GM12878 (cell line): ENCODE results near the gene ADAM15. TPM values are rescaled to one million over a fixed set of nuclear protein-coding genes. Genes with fewer than 3 reads are reported as not detected.

Source experiments
- ATAC-seq: fragments of 200-7000 bp; cut with Tn5 transposase; 3 replicates; pipeline ENCODE4 v1.9.1; 2020; ENCODE audit warnings: mild to moderate bottlenecking, moderate library complexity
- BruUV-seq: library from RNA; stranded (reverse); fragments of 400-500 nt; replicated peaks from 2 replicates; lab custom pipeline; 2021; lab: Mats Ljungman, UMichigan
- CTCF ChIA-PET: fragments of 300-600 bp; sonication (Branson Sonifier 250); formaldehyde crosslinking; extraction: SDS; loops from one replicate; lab custom pipeline; 2021; ENCODE audit warnings: inconsistent platforms; lab: Yijun Ruan, JAX
- POLR2A ChIA-PET: fragments of 350-600 bp; formaldehyde crosslinking; extraction: SDS; loops from one replicate; lab custom pipeline; 2021; ENCODE audit warnings: inconsistent platforms; lab: Charles Lee
- RAD21 ChIA-PET: fragments of 300-600 bp; sonication (Branson Sonifier 250); formaldehyde crosslinking; loops from one replicate; lab custom pipeline; 2023; ENCODE audit warnings: antibody characterized with exemption; ENCODE audit not compliant: unreplicated experiment; lab: Charles Lee
- SMC1A ChIA-PET: fragments of 300-600 bp; sonication (Branson Sonifier 250); formaldehyde crosslinking; loops from one replicate; lab custom pipeline; 2023; ENCODE audit not compliant: unreplicated experiment, uncharacterized antibody; lab: Charles Lee
- DNase-seq: peaks from one replicate; pipeline ENCODE4 v3.0.0-alpha.2; 2011; ENCODE audit warnings: low read depth, low spot score
- FAIRE-seq: peaks from 3 replicates; lab custom pipeline; 2011; peaks lifted over from hg19 to GRCh38; lab: Jason Lieb, UNC
- H2AFZ ChIP-seq: 2 replicates; pipeline ENCODE4 v1.6.0; 2011; ENCODE audit warnings: low read depth, low read length, control low read depth; ENCODE audit not compliant: control insufficient read depth
- H3K27ac ChIP-seq: 2 replicates; pipeline ENCODE4 v1.5.1; 2011; ENCODE audit warnings: control low read depth; ENCODE audit not compliant: control insufficient read depth, insufficient read depth
- H3K27me3 ChIP-seq, 2 experiments: replicated peaks in 1 of 2; 2 replicates each; pipeline versions ENCODE4 v1.6.0 to v1.6.1; 2011; ENCODE audit warnings: low read length in 1 of 2; ENCODE audit not compliant: control insufficient read depth in 2 of 2, insufficient read depth in 2 of 2
- H3K36me3 ChIP-seq, 2 experiments: 2 replicates each; pipeline ENCODE4 v1.5.1; 2011; ENCODE audit warnings: low read length in 1 of 2; ENCODE audit not compliant: control insufficient read depth in 2 of 2, insufficient read depth in 2 of 2
- H3K4me1 ChIP-seq: 2 replicates; pipeline ENCODE4 v1.6.1; 2011; ENCODE audit warnings: mild to moderate bottlenecking, low read length, moderate library complexity, mixed read lengths; ENCODE audit not compliant: control insufficient read depth, insufficient read depth
- H3K4me2 ChIP-seq: 2 replicates; pipeline ENCODE4 v1.6.0; 2011; ENCODE audit warnings: control low read depth; ENCODE audit not compliant: control insufficient read depth, insufficient read depth
- H3K4me3 ChIP-seq: fragments of 200-600 bp; sonication (generic); 2 replicates; pipeline ENCODE4 v1.5.1; 2016
- H3K79me2 ChIP-seq: 2 replicates; pipeline ENCODE4 v1.6.0; 2011; ENCODE audit warnings: low read length; ENCODE audit not compliant: control insufficient read depth, insufficient read depth
- H3K9ac ChIP-seq: 2 replicates; pipeline ENCODE4 v1.8.0; 2011; ENCODE audit warnings: low read length, control low read depth, mixed read lengths; ENCODE audit not compliant: control insufficient read depth, insufficient read depth
- H3K9me3 ChIP-seq: replicated peaks from 3 replicates; pipeline ENCODE4 v1.5.1; 2011; ENCODE audit warnings: mild to moderate bottlenecking, low read length; ENCODE audit not compliant: control insufficient read depth, insufficient read depth
- H4K20me1 ChIP-seq: 2 replicates; pipeline ENCODE4 v1.6.0; 2011; ENCODE audit not compliant: control insufficient read depth, insufficient read depth
- E2F4 ChIP-seq: IDR thresholded peaks from 2 replicates; pipeline ENCODE4 v1.6.1; 2012; ENCODE audit warnings: low read depth, low read length, improper control_type of control experiment
- NFIC ChIP-seq: IDR thresholded peaks from 2 replicates; pipeline ENCODE4 v1.6.1; 2012; ENCODE audit warnings: low read depth, mild to moderate bottlenecking, inconsistent platforms, low read length, moderate library complexity
- TAF1 ChIP-seq: IDR thresholded peaks from 2 replicates; pipeline ENCODE4 v1.6.1; 2011; ENCODE audit warnings: mild to moderate bottlenecking, low read depth, low read length, borderline replicate concordance
- WGBS: methylation state at CpG from one replicate; pipeline ENCODE4 v1.1.6; 2016; ENCODE audit warnings: low lambda C conversion rate; ENCODE audit not compliant: insufficient replicate concordance, insufficient coverage; ENCODE audit errors: missing lambda C conversion rate; 5-methylcytosine and 5-hydroxymethylcytosine counted together
- in situ Hi-C: fragments of 300-500 bp; cut with MboI; formaldehyde crosslinking; loops from 9 replicates; pipeline ENCODE4 v1.14.3; 2018; ENCODE audit warnings: mixed read lengths
- intact Hi-C: fragments of 100-400 bp; cut with micrococcal nuclease; formaldehyde crosslinking; loops from one replicate; pipeline ENCODE4 v1.14.2; 2022; ENCODE audit not compliant: unreplicated experiment
- polyA plus RNA-seq, 11 experiments: library from polyadenylated mRNA; depleted of rRNA in 4 of 11; unstranded in 6 of 11; stranded (reverse) in 5 of 11; fragments of >200 nt; fragmentation: Nextera tagmentation in 4 of 11; fragmentation: Illumina TruSeq in 1 of 11; extraction: Ambion mirVana in 4 of 11; extraction: Trizol in 1 of 11; gene quantifications; 1 replicate in 1 of 11; 2 replicates in 10 of 11; pipeline versions ENCODE4 v1.2.1 to v1.2.3, GENCODE V29; 2011 to 2016; ENCODE audit warnings: inconsistent platforms in 2 of 11, missing spikeins in 2 of 11, low read depth in 1 of 11
- total RNA-seq, 4 experiments: library from RNA; depleted of rRNA in 3 of 4; stranded (reverse); fragments of >200 nt in 3 of 4; fragmentation: Illumina TruSeq in 1 of 4; extraction: Trizol in 1 of 4; gene quantifications; 2 replicates each; pipeline versions ENCODE4 v1.2.1 to v1.2.3, GENCODE V29; 2013 to 2021

The ADAM15 gene
- total and polyA plus RNA-seq, 10 of the 15 experiments (the other 5 are each of a cell fraction or from before 2014, with no cell fraction given) = 0.29 to 38.8 (median 14.7) TPM

GRCh38 chr1:155049651-155050559, 1.2 kb upstream of the ADAM15 start:
- Histone ChIP-seq H3K4me2 (peak overlapping the region; percentile 69), H4K20me1 (no peaks in the 10 kb centered on the region), H3K27ac (peak overlapping the region; percentile 15; the same call in 1 of the 2 replicates), H3K27me3 (no peaks in the 10 kb centered on the region), H3K36me3 (no peaks in the 10 kb centered on the region), H3K4me3 (0 out of 2 replicates have a peak overlapping the region, but pooled peaks have one; percentile 79), H3K79me2 (no peaks in the 10 kb centered on the region; the same call in 1 of the 2 replicates), H3K4me1 (peaks cover 13% of the 10 kb centered on the region), H2AFZ (peak overlapping the region; percentile 92), H3K9ac (peak overlapping the region; percentile 1; the same call in 1 of the 2 replicates), H3K9me3 (no peaks in the 10 kb centered on the region)
- FAIRE-seq = peak; percentile 62
- no peak for ATAC-seq
- in situ Hi-C loops (no loop called here), intact Hi-C loops (no loop called here)
- POLR2A ChIA-PET = interaction anchor here (1.4 kb wide), 1 partner anchor 109 kb away, joined by 3 read pairs; no protein-coding TSS in a partner anchor
- DNase-seq = no peak
- BruUV-seq = no TSS peak
- RAD21 ChIA-PET = interaction anchor here (1.2 to 2.7 kb wide), 3 partner anchors 35 to 98 kb away, joined by 4 to 16 read pairs (median 5); no protein-coding TSS in a partner anchor
- SMC1A ChIA-PET = interaction anchor here (1.4 kb wide), 2 partner anchors 10 to 28 kb away, joined by 3 to 4 read pairs; no protein-coding TSS in a partner anchor
- 20% methylated on average over 8 of the region's 10 CpGs for WGBS
- CTCF ChIA-PET = interaction anchor here (1.0 to 3.7 kb wide), 11 partner anchors 8 to 490 kb away, joined by 3 to 27 read pairs (median 9); partner anchors contain the start of genes EFNA3, LENEP and PMVK
- TF ChIP-seq NFIC (no peak), TAF1 (no peak), E2F4 (0 out of 2 replicates have a peak, but pooled peaks have one; percentile 25)
